Glomerular visceral epithelial cell (primary cell): Measurements from ENCODE around the gene WWC1.

Experiments used
- DNase-seq: peaks from one replicate; pipeline ENCODE4 v3.0.0-alpha.2; 2016; ENCODE audit errors: extremely low spot score

The WWC1 gene

DNA sequence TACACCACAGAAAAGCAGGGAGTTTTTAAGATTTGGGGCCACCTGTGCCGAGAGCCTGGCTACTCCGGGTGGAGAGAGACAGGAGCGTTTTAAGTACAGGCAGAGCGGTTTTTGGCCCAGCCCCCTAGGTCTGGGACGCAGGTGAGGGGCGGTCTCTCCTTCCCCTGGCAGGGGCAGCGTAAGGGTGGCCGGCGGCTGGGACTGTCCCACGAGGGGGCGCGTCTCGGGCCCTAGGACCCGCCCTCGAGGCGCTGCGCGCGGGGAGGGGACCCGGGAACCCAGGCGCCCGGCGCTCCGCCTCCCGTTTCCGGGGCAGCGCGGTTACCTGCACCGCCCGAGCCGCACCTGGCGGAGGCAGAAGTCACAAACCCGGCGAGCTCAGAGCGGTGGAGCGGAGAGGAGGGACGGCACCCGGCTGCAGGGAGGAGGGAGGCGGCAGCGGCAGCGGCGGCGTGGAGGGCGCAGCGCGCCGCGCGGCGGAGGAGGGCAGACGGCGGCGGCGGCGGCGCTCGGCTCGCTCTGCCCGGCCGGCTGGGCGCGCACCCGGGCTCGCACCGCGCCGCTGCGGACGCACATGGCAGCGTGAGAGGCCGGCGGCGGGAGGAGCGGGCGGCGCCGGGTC lies at the start of gene WWC1:
TSS of gene WWC1 (plus strand) at position 304 of the 622 bp plus-strand sequence. CDS start 508 bp downstream, outside the sequence.
- peak; percentile 85 for DNase-seq

DNA sequence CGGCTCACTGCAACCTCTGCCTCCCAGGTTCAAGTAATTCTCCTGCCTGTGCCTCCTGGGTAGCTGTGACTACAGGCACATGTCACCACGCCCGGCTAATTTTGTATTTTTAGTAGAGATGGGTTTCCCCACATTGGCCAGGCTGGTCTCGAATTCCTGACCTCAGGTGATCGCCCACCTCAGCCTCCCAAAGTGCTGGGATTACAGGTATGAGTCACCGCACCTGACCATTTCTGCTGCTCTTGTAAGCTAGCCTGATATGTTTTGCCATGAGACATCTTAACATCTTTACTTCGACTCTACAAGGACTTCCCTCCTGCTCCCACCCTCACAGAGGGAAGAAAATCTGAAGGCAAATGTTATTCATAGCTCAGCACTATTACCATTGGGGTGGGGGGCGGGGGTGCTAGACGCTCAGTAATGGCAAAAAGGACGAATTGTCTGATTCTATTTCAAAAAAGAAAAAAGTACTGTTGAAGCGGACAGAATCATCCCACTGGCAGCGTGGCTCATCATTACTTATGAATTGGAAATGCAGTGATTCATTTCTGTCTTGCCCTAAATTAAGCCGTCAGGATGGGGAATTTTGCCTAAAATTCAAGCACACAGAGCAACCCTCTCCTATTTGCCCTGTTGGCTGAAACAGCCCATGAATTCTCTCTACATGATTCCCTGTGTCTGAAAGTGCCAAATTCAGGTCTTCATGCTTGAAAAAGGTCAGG lies 46.4 kb upstream of the WWC1 start:
- no peak for DNase-seq

DNA sequence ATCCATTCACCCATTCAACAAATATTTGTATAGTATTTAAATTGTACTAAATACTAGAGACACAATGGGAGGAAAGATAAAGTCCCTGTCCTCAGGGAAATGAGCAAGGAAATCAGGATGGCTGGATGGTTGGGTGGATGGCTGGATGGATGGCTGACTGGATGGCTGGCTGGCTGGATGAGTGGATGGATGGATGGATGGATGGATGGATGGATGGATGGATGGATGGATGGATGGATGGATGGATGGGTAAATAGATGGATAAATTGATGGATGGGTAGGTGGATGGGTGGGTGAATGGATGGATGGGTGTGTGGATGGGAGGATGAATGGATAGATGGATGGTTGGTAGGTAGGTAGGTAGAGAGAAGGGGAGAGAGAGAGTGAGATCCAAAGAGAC lies 41.5 kb upstream of the WWC1 start:
- no peak for DNase-seq

DNA sequence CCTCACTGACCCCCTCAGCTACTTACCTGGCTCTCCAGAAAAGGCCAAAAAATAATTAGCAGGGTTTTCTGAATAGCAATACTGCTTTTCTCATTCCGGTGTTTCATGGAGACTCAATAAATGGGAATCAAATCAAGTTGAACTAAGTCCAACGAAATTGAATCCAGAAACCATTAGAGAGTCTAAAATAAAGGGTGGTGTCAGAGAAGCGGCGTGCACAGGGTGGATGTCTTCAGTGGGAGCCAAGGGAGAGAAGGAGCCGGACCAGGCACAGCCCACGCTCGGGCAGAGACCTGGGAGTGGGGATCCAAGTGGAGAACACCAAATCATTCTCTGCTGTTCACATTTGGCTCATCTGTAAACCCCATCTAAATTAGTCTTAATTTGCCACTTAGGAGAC lies 40.2 kb upstream of the WWC1 start:
- DNase-seq: no peak

DNA sequence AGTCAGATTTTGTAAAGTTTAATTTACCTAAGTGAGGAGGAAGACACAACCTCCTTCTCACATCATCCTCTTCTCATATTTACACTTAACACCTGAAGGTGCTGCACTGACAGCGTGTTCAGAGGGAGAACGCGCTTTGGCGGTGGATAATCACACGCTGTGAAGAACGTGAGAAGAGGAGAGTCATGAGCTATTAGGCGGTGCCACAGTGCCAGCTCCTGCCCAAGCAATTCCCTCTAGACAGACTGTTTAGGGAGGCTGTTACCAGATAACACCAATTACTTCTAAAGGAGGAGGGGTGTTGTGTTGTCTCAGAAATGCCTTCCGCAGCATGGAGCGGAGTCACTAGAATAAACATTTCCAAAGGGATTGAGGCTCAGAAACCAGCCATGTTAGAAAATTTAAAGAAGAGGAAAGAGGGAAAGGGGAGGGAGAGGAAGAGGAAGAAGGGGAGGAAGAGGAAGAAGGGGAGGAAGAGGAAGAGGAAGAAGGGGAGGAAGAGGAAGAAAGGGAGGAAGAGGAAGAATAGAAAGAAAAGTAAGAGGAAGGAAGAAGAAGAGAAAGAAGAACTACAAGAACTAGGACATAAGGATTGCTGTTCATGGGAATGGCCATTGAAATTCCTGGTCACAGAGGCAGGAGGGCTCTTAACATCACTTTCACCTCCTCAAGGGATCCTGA lies 37.3 kb upstream of the WWC1 start:
- no peak for DNase-seq

DNA sequence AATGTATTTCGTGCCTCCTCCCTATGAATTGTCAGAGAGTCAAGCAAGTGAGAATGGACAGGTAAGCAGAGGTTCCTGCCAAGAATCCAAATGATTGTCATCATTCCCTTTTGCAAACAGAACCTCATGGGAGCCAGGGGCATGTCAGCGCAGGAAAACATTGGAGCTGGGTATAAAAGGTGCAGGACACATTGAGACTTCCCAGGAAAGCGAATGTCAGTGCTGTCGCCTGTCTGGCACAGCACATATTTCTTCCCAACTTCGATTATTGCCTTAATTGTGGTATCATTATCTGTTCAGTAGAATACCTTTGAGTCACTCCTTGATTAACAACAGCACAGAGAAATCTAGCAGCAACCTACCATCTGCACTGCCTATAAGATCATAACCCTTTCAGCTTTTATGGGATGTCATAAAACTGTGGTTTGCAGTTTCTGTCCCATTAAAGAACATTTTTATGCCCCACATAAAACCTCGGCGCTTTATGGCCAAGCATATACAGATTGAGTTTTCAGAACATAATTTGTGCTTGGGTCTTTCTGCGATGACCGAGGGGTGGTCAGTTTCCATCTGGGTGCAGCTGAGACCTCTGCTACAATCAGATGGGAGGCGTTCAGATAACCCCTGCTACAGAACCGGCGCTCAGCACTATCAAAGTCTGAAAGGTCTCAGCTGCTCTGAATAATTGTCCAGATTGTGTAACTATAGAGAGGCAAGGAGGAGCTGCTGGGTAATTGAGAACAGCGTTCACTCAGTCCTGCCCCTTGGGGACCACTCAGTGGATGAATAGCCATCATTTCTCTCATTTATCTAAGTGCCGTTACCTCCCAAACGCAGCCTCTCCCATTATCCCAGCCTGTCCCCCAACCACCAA lies 30.9 kb upstream of the WWC1 start:
- DNase-seq: no peak

DNA sequence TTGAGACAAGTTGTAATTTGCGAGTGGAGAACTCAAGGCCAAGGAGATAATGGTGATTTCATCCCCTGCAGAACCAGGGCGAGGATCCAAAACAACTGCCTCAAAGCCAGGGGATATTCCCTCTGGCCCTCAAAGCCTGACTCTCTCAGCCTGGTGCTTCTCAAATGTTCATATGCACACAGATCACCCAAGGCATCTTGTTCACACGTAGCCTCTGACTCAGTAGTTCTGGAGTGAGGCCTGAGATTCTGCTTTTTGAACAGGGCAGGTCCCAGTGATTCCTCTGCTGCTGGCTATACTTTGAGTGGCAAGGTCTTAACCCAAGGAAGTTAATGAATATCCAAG lies 30.2 kb upstream of the WWC1 start:
- no peak for DNase-seq

DNA sequence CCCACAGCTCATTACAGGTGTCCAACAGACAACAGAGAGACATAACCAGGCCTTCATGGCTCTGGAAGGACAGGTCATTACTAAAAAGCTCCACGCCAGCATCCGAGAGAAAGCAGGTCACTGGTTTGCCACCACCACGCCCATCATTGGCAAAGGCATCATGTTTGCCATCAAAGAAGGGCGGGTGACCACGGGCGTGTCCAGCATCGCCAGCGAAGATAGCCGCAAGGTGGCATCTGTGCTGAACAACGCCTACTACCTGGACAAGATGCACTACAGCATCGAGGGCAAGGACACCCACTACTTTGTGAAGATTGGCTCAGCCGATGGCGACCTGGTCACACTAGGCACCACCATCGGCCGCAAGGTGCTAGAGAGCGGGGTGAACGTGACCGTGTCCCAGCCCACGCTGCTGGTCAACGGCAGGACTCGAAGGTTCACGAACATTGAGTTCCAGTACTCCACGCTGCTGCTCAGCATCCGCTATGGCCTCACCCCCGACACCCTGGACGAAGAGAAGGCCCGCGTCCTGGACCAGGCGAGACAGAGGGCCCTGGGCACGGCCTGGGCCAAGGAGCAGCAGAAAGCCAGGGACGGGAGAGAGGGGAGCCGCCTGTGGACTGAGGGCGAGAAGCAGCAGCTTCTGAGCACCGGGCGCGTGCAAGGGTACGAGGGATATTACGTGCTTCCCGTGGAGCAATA lies 29.3 kb upstream of the WWC1 start:
- DNase-seq: no peak

DNA sequence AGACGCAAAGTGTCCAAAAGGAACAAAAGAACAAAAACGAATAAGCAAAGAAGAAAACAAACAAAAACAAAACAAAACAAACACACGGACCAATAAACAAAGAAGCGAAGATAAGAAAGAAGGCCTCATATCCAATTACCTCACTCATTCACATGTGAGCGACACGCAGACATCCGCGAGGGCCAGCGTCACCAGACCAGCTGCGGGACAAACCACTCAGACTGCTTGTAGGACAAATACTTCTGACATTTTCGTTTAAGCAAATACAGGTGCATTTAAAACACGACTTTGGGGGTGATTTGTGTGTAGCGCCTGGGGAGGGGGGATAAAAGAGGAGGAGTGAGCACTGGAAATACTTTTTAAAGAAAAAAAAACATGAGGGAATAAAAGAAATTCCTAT lies 28.3 kb upstream of the WWC1 start:
- no peak for DNase-seq

DNA sequence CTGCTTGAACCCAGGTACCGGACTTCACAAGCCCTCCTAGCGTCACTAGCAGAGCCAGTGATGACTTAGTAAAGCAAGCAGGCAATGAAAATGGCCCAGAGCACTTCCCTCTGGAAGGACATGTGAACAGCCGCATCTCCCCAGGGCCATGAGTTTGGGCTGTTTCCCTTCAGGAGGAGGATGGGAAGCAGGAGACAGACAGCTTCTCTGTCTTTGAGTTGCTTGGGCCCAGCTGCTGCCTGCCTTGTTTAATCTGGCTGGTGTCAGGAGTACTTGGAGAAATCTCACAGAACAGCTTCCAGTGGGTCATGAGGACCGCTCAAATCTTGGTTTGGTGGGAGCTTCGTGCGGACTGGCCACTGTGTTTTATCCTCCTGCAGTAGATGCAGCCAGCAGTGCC lies 25.4 kb upstream of the WWC1 start:
- no peak for DNase-seq

DNA sequence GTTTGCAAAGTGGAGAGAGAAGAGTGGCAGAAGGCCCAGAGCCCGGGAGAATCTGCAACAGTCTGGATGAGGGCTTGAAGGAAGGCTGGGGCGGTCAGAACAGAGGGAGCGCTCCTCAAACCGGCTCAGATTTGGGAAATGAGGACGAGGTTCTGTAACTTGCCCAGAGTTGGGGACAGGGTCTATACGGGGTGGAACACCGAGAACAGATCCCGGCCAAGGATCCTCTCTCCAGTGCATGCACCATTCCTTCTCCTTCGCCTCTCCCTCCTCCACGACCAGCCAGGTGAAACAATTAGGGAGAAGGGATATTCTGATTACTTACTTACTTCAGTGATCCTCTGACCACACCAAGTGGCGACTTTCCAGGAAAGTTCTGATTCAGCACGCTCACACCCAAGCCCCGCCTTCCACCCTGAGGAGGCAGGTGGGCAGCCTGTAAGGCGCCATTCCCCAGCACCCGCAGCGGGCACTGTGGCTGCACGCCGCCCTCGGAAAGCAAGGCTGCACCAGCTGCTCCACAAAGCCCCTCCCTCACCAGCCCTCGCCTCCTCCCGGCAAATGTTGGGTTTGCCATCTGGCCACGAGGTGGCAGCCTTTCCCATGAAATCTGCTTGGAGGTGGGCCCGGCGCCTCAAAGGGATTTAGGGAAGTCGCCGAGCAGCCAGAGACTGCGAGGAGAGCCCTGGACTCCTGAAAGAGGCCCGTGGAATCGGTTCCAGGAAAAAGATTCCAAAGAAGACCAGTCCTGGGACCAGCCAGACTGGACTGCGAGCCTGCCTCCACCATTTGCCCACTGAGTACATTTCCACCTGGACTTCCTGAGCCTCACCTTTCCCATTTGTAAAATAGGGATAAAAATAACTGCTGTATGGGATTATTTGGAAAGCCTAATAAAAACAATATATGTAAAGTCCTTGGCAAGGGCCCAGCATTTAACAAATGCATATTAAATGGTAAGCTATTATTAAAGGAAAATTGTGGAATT lies 22.2 kb upstream of the WWC1 start:
- DNase-seq: peak; percentile 98

DNA sequence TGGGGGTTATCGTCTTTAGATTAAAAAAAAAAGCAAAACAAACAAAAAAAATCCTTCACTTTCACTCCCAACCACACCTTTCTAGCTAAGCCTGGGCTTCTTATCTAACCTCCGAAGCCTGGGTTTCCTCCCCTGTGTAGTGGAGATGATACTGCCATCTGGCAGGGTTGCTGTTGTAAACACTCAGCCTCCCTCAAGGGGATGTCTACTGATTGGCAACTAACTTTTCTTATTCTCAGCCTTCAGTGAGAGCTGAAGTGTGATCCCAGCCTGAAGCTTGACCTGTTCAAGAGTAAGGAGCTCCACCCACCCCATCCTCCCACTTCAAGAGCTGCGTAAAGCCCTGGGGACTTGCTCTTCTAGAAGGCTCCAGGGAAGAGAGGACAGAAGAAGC lies 21.5 kb upstream of the WWC1 start:
- DNase-seq: peak; percentile 29

DNA sequence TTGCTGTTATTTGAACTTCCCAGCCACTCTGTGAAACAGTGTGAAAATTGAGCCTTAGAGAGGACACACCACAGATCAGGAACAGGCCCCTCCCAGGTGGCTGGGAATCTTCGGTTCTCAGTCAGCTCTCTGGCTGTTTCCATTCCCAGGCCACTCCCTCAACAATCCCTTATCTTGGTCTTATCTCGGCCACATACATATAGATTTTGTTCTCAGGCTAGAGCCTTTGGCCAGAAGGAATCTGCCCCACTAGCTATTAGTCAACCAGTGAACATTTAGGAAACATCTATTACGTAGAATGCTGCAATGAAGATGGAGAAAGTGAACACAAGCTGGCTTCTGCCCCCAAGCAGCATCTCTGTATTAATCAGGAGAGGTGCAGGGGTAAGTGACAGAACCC lies 21.0 kb upstream of the WWC1 start:
- no peak for DNase-seq

DNA sequence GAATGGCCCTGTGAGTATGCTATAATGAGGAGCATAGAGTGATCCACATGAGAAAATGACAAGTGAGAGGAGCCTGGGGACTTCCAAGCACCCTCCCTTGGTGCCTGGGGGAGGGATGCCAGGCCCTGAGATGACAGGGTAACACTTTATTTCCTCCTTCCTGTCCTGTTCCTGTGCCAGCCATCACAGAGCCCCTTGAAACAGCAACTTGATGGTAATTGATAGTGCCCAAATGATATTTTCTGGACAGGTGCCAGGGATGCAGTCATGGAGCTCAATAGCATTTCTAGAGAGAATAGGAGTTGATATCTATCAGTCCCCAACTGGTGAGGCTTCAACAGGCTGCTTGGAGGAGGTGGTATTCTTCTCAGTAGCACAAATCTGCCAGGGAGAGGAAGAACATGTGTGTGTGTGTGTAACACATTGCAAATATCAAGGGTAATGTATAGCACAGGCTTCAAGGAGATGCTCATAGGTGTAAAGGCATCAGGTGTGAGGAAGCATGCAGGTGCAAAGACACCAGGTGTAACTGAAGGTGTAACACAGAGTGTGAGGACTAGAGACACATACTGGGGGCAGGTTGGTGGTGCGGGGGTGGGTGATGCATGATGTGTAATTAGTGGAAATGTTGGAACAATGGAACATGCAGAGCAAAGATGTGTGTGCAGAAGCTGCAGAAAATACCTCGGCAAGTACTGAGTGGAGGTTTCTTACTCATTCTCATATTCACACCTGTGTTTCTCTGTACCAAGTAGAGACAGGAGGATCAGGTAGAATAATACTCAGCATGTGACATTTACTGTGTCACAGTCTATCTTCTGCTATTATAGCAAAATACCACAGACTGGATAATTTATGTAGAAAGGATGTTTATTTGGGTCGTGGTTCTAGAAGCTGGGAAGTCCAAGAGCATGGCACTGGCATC lies 18.1 kb upstream of the WWC1 start:
- no peak for DNase-seq

DNA sequence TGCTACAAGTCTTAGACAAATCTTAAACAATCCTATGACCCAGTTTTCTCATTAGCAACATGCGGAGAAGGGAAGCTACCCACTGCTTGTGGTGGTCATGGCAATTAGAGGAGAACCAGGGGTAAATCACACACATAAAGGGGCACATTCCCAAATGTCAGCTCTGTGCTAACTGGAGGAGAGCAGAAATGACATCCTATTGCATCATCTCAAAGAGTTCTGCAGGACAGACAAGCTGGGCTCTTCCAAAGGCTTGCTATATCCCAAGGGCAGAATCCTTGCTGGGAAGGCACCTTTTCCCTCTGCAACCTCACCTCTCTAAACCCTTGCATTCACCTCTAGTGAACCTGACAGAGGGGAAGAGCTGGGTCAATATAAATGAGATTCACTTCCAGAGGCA lies 17.0 kb upstream of the WWC1 start:
- DNase-seq: no peak

DNA sequence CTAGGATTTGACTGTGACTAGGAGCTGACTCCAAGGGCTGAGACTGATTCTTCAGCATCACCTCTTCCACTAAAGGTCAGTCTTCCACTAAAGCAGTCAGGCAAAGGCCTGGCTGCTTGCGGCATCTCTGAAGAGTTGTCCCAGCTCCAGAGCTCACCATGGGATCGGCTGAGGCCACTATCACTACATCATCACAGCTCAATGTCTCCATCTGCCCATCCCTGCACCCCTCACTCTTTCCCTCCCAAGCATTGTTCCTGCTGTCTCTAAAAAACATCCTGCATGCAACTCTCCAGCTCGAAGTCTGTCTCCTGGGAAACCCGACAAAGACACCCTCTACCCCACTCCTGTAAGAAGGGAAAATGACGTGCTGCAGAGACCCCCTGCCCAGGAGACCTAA lies 15.5 kb upstream of the WWC1 start:
- no peak for DNase-seq

DNA sequence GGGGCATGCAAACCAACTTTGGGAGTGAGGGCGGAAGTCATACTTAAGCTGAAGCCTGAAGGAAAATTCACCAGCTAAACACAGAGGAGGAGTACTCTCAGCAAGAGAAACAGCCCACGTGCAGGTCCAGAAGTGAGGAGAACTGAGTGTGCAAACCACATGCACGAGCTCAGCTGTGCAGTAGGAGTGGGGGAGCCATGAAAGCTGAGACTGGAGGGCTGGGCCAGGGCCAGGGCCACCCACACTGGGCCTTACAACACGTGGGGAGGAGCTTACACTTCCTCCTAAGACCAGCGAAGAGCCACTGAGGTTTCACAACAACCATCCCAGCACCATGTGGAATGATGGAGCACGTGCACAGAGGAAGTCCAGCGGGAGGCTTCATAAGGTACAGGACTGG lies 9.3 kb upstream of the WWC1 start:
- no peak for DNase-seq

DNA sequence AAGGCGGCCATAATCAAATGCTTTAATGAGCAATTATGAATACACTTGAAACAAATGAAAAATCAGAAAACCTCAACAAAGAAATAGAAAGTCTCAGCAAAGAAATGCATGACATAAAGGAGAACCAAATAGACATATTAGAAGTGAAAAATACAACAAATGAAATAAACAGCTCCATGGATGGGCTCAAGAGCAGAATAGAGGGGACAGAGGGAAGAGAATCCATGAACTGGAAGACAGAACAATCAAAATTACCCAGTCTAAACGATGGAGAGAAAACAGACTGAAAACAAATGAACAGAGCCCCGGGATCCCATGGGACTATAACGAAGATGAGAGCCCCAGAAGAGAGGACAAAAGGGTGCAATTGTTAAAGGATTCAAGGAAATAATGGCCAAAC lies 6.6 kb upstream of the WWC1 start:
- DNase-seq: no peak

DNA sequence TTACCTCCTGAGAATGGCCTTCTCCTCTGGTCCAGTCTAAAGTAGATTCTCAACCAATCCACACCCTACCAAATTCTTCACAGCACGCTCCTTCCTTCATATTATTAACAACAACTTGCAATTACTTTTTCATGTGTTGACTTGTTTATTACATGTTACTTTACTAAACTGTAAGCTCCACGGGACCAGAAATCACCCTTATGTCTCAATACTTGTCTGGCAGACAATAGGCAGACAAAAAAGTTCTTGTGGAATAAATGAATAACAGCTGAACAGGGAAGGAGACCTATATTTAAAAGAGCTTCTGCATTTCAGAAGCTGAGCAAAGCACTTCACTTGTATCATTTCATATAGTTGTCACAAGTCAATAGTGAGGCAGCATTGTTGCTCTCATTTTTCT lies 5.7 kb upstream of the WWC1 start:
- no peak for DNase-seq
